HCT116 (cell line): Measurements from ENCODE around the gene AACS. TPM values are rescaled to one million over a fixed set of nuclear protein-coding genes. Genes with fewer than 3 reads are reported as not detected.
A peak's percentile ranks its signal among the peaks of the same experiment; 100 is the strongest.

ENCODE experiments used
- ATAC-seq: fragments of 200-7000 bp; cut with Tn5 transposase; 2 replicates; pipeline ENCODE4 v1.9.1; 2020; ENCODE audit warnings: mild to moderate bottlenecking, moderate library complexity
- BruUV-seq: library from RNA; stranded (reverse); fragments of 400-500 nt; replicated peaks from 2 replicates; lab custom pipeline; 2021; lab: Mats Ljungman, UMichigan
- CTCF ChIA-PET: fragments of 300-600 bp; sonication (Branson Sonifier 250); formaldehyde crosslinking; loops from one replicate; lab custom pipeline; 2021; ENCODE audit warnings: antibody characterized with exemption; lab: Charles Lee
- POLR2A ChIA-PET: fragments of 300-600, 350-600 bp; sonication (Branson Sonifier 250); formaldehyde crosslinking; loops from one replicate; lab custom pipeline; 2021; ENCODE audit warnings: antibody characterized with exemption; lab: Charles Lee
- RAD21 ChIA-PET, 2 experiments: fragments of 300-600 bp; sonication (Branson Sonifier 250); formaldehyde crosslinking; loops; one replicate each; lab custom pipeline; 2023; ENCODE audit warnings: low total read pairs in 2 of 2; ENCODE audit not compliant: uncharacterized antibody in 2 of 2, unreplicated experiment in 2 of 2, low non-redundant PET in 1 of 2; lab: Charles Lee
- DNase-seq: peaks from one replicate; pipeline ENCODE4 v3.0.0-alpha.2; 2010; ENCODE audit warnings: low read depth, low spot score
- H2AFZ ChIP-seq: fragments of 200-600 bp; shearing (Covaris generic), sonication (generic); 2 replicates; pipeline ENCODE4 v1.6.1; 2017; ENCODE audit warnings: low read depth, mixed run types, mixed read lengths, antibody characterized with exemption, low read length; ENCODE audit not compliant: poor library complexity, severe bottlenecking
- H3K27ac ChIP-seq: 2 replicates; pipeline ENCODE4 v1.5.1; 2012; ENCODE audit warnings: low read depth, low read length
- H3K27me3 ChIP-seq: fragments of 200-600 bp; sonication (generic); 2 replicates; pipeline ENCODE4 v1.6.1; 2016; ENCODE audit warnings: mixed run types, low read length, mixed read lengths; ENCODE audit not compliant: insufficient read depth
- H3K36me3 ChIP-seq, 2 experiments: fragments of 200-500 bp in 1 of 2; fragments of 200-600 bp in 1 of 2; sonication (Bioruptor generic) in 1 of 2; sonication (generic) in 1 of 2; 2 replicates each; pipeline versions ENCODE4 v1.5.1 to v1.6.1; 2014 to 2016; ENCODE audit warnings: low read length in 2 of 2, inconsistent platforms in 1 of 2, mixed read lengths in 1 of 2, mixed run types in 1 of 2; ENCODE audit not compliant: insufficient read depth in 2 of 2, control insufficient read depth in 1 of 2
- H3K4me1 ChIP-seq, 2 experiments: fragments of 200-600 bp in 1 of 2; sonication (generic) in 1 of 2; 2 replicates each; pipeline versions ENCODE4 v1.5.1 to v1.6.1; 2012 to 2017; ENCODE audit warnings: low read length in 2 of 2, inconsistent platforms in 1 of 2, mild to moderate bottlenecking in 1 of 2, mixed read lengths in 1 of 2, mixed run types in 1 of 2, moderate library complexity in 1 of 2; ENCODE audit not compliant: insufficient read depth in 2 of 2, control insufficient read depth in 1 of 2
- H3K4me2 ChIP-seq: fragments of 200-600 bp; sonication (generic); 2 replicates; pipeline ENCODE4 v1.6.1; 2017; ENCODE audit warnings: mixed run types, low read length, mixed read lengths
- H3K4me3 ChIP-seq, 2 experiments: fragments of 200-600 bp in 1 of 2; sonication (generic) in 1 of 2; replicated peaks in 1 of 2; 2 replicates each; pipeline ENCODE4 v1.5.1; 2011 to 2016; ENCODE audit warnings: low read length in 2 of 2, control low read depth in 1 of 2, low read depth in 1 of 2, mild to moderate bottlenecking in 1 of 2, mixed read lengths in 1 of 2, mixed run types in 1 of 2
- H3K79me2 ChIP-seq: fragments of 200-600 bp; sonication (generic); 2 replicates; pipeline ENCODE4 v1.6.1; 2017; ENCODE audit warnings: mild to moderate bottlenecking, mixed run types, low read length, moderate library complexity, mixed read lengths; ENCODE audit not compliant: insufficient read depth
- H3K9ac ChIP-seq: fragments of 200-600 bp; sonication (generic); 2 replicates; pipeline ENCODE4 v1.6.1; 2016; ENCODE audit warnings: low read length, mixed read lengths
- H3K9me2 ChIP-seq: fragments of 200-600 bp; sonication (generic), shearing (Covaris generic); 2 replicates; pipeline ENCODE4 v1.6.1; 2017; ENCODE audit warnings: mixed run types, mild to moderate bottlenecking, moderate library complexity; ENCODE audit not compliant: insufficient read depth
- H3K9me3 ChIP-seq, 2 experiments: fragments of 200-500 bp in 1 of 2; fragments of 200-600 bp in 1 of 2; sonication (Bioruptor generic) in 1 of 2; sonication (generic) in 1 of 2; 2 replicates each; pipeline ENCODE4 v1.6.1; 2014 to 2017; ENCODE audit warnings: low read length in 2 of 2, mixed read lengths in 2 of 2, inconsistent platforms in 1 of 2, low read depth in 1 of 2, mild to moderate bottlenecking in 1 of 2, mixed run types in 1 of 2, moderate library complexity in 1 of 2; ENCODE audit not compliant: control insufficient read depth in 1 of 2, insufficient read depth in 1 of 2
- H4K20me1 ChIP-seq: fragments of 200-600 bp; sonication (generic), shearing (Covaris generic); 2 replicates; pipeline ENCODE4 v1.6.1; 2017; ENCODE audit warnings: mixed run types, mild to moderate bottlenecking, moderate library complexity; ENCODE audit not compliant: insufficient read depth
- ATF3 ChIP-seq: IDR thresholded peaks from 2 replicates; pipeline ENCODE4 v1.6.1; 2012
- CEBPB ChIP-seq: IDR thresholded peaks from 2 replicates; pipeline ENCODE4 v1.6.1; 2012; ENCODE audit warnings: low read depth
- EGR1 ChIP-seq: IDR thresholded peaks from 2 replicates; pipeline ENCODE4 v1.6.1; 2012; ENCODE audit warnings: low read depth
- ELF1 ChIP-seq: IDR thresholded peaks from 2 replicates; pipeline ENCODE4 v1.6.1; 2012; ENCODE audit warnings: low read depth, borderline replicate concordance
- EZH2 ChIP-seq: fragments of 200-600 bp; sonication (generic); IDR thresholded peaks from 2 replicates; pipeline ENCODE4 v1.6.1; 2017; ENCODE audit warnings: antibody characterized with exemption, mixed run types
- EZH2phosphoT487 ChIP-seq: fragments of 200-600 bp; IDR thresholded peaks from 2 replicates; pipeline ENCODE4 v1.6.1; 2018; ENCODE audit warnings: antibody characterized with exemption, borderline replicate concordance
- FOSL1 ChIP-seq: IDR thresholded peaks from 2 replicates; pipeline ENCODE4 v1.6.1; 2012; ENCODE audit warnings: low read depth
- JUND ChIP-seq: IDR thresholded peaks from 2 replicates; pipeline ENCODE4 v1.6.1; 2012
- POLR2A ChIP-seq: IDR thresholded peaks from 2 replicates; pipeline ENCODE4 v1.7.0; 2011; ENCODE audit warnings: borderline replicate concordance; ENCODE audit not compliant: insufficient read depth, insufficient read length; ENCODE audit errors: extremely low read depth
- RAD21 ChIP-seq: IDR thresholded peaks from 2 replicates; pipeline ENCODE4 v1.6.1; 2012; ENCODE audit warnings: low read depth, mild to moderate bottlenecking
- SIN3A ChIP-seq: IDR thresholded peaks from 2 replicates; pipeline ENCODE4 v1.6.1; 2012; ENCODE audit warnings: low read depth
- SP1 ChIP-seq: IDR thresholded peaks from 2 replicates; pipeline ENCODE4 v1.6.1; 2012; ENCODE audit warnings: low read depth
- TCF7L2 ChIP-seq: IDR thresholded peaks from 2 replicates; pipeline ENCODE4 v1.7.0; 2011; ENCODE audit warnings: borderline replicate concordance, inconsistent platforms; ENCODE audit not compliant: insufficient read depth, insufficient read length; ENCODE audit errors: extremely low read depth
- ZFX ChIP-seq: fragments of 450-650 bp; IDR thresholded peaks from 2 replicates; pipeline ENCODE4 v1.6.1; 2017
- ZNF274 ChIP-seq: fragments of 200-500 bp; sonication (Bioruptor generic); IDR thresholded peaks from 2 replicates; pipeline ENCODE4 v1.6.1; 2014; ENCODE audit warnings: mild to moderate bottlenecking, low read depth, low read length, inconsistent platforms
- intact Hi-C: fragments of 100-400 bp; cut with micrococcal nuclease; formaldehyde crosslinking; loops from 2 replicates; pipeline ENCODE4 v1.10.0; 2022
- total RNA-seq: library from RNA; stranded (reverse); gene quantifications from one replicate; pipeline ENCODE4 v1.2.1, GENCODE V29; 2021; ENCODE audit not compliant: unreplicated experiment
- TF ChIP-seq, protein P1 (sequence below): IDR thresholded peaks from 2 replicates; pipeline ENCODE4 v1.6.1; 2012
- TF ChIP-seq, protein P2 (sequence below): IDR thresholded peaks from 2 replicates; pipeline ENCODE4 v1.6.1; 2012; ENCODE audit warnings: low read depth
- TF ChIP-seq, protein P3 (sequence below), 3 experiments: fragments of 200-600 bp in 1 of 3; sonication (generic) in 1 of 3; IDR thresholded peaks in 2 of 3; conservative IDR thresholded peaks in 1 of 3; 2 replicates each; pipeline ENCODE4 v1.5.1; 2012 to 2017; ENCODE audit warnings: low read depth in 2 of 3, low read length in 2 of 3, antibody characterized with exemption in 1 of 3, borderline replicate concordance in 1 of 3, control low read depth in 1 of 3, mild to moderate bottlenecking in 1 of 3, mixed read lengths in 1 of 3, mixed run types in 1 of 3, moderate library complexity in 1 of 3; ENCODE audit not compliant: insufficient read depth in 1 of 3

AACS gene
- total RNA-seq, 1 experiment from 2014 or later = 16.0 TPM

- CTCF ChIA-PET = no interaction called here
- ATAC-seq = peak; percentile 48
Observed at GRCh38 chr12:125151284-125151683, 86.0 kb downstream of the AACS start.

DNA sequence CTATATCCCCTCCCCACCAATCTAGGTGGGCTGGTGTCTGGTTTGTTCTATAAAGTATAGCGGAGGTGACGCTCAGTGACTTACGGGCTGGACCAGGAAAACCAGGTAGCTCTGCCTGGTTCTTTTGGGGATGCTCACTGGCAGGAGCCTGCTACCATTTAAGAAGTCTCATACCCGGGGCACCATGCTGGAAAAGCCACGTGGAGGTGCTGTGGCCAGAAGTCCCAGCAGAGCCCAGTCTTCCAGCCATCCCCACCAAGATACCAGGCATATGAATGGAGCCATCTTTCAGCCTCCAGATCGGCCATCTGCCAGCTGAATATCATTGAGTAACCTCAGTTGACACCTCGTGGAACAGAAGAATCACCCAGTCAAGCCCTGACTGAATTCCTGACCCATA lies 87.2 kb downstream of the AACS start:
- intact Hi-C loops = no loop called here
- Histone ChIP-seq H3K4me1 (no peaks in the 10 kb centered on the region), H3K79me2 (no peaks in the 10 kb centered on the region), H3K9me2 (no peaks in the 10 kb centered on the region), H4K20me1 (no peaks in the 10 kb centered on the region), H3K9me3 (no peaks in the 10 kb centered on the region), H3K4me3 (no peak overlapping the region), H3K36me3 (no peaks in the 10 kb centered on the region), H3K27ac (no peak overlapping the region), H3K4me2 (no peak overlapping the region), H3K27me3 (no peaks in the 10 kb centered on the region), H3K9ac (no peak overlapping the region), H2AFZ (no peak overlapping the region)
- no peak for ATAC-seq
- ChIA-PET POLR2A (no interaction called here), CTCF (no interaction called here), RAD21 (no interaction called here)
- DNase-seq = no peak
- BruUV-seq = no TSS peak
- no peak for TF ChIP-seq EGR1
- TF ChIP-seq ATF3 = no peak
- no peak for TF ChIP-seq JUND
- TF ChIP-seq, protein P1, sequence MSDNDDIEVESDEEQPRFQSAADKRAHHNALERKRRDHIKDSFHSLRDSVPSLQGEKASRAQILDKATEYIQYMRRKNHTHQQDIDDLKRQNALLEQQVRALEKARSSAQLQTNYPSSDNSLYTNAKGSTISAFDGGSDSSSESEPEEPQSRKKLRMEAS = no peak
- TF ChIP-seq ZFX = no peak
- TF ChIP-seq TCF7L2 = no peak
- TF ChIP-seq ELF1 = no peak
- TF ChIP-seq, protein P2, sequence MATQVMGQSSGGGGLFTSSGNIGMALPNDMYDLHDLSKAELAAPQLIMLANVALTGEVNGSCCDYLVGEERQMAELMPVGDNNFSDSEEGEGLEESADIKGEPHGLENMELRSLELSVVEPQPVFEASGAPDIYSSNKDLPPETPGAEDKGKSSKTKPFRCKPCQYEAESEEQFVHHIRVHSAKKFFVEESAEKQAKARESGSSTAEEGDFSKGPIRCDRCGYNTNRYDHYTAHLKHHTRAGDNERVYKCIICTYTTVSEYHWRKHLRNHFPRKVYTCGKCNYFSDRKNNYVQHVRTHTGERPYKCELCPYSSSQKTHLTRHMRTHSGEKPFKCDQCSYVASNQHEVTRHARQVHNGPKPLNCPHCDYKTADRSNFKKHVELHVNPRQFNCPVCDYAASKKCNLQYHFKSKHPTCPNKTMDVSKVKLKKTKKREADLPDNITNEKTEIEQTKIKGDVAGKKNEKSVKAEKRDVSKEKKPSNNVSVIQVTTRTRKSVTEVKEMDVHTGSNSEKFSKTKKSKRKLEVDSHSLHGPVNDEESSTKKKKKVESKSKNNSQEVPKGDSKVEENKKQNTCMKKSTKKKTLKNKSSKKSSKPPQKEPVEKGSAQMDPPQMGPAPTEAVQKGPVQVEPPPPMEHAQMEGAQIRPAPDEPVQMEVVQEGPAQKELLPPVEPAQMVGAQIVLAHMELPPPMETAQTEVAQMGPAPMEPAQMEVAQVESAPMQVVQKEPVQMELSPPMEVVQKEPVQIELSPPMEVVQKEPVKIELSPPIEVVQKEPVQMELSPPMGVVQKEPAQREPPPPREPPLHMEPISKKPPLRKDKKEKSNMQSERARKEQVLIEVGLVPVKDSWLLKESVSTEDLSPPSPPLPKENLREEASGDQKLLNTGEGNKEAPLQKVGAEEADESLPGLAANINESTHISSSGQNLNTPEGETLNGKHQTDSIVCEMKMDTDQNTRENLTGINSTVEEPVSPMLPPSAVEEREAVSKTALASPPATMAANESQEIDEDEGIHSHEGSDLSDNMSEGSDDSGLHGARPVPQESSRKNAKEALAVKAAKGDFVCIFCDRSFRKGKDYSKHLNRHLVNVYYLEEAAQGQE = no peak
- no peak for TF ChIP-seq FOSL1
- TF ChIP-seq CEBPB = no peak
- TF ChIP-seq SIN3A = no peak
- no peak for TF ChIP-seq EZH2
- TF ChIP-seq ZNF274 = no peak
- TF ChIP-seq EZH2phosphoT487 = no peak
- TF ChIP-seq RAD21 = no peak
- no peak for TF ChIP-seq SP1
- no peak for TF ChIP-seq POLR2A
- TF ChIP-seq, protein P3, sequence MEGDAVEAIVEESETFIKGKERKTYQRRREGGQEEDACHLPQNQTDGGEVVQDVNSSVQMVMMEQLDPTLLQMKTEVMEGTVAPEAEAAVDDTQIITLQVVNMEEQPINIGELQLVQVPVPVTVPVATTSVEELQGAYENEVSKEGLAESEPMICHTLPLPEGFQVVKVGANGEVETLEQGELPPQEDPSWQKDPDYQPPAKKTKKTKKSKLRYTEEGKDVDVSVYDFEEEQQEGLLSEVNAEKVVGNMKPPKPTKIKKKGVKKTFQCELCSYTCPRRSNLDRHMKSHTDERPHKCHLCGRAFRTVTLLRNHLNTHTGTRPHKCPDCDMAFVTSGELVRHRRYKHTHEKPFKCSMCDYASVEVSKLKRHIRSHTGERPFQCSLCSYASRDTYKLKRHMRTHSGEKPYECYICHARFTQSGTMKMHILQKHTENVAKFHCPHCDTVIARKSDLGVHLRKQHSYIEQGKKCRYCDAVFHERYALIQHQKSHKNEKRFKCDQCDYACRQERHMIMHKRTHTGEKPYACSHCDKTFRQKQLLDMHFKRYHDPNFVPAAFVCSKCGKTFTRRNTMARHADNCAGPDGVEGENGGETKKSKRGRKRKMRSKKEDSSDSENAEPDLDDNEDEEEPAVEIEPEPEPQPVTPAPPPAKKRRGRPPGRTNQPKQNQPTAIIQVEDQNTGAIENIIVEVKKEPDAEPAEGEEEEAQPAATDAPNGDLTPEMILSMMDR (IDR thresholded peaks at IDR 0.05 in 2 of 3, conservative IDR thresholded peaks at IDR 0.05 in 1 of 3; ENCODE audit: borderline replicate concordance in 1 of 3, insufficient read depth in 1 of 3, low read depth in 2 of 3, low read length in 2 of 3) = no peak

More at GRCh38 chr12:125151284-125151683, 86.0 kb downstream of the AACS start:
- Histone ChIP-seq H3K79me2 (no peaks in the 10 kb centered on the region), H3K9me2 (no peaks in the 10 kb centered on the region), H3K4me1 (no peaks in the 10 kb centered on the region), H3K9me3 (no peaks in the 10 kb centered on the region), H3K27me3 (no peaks in the 10 kb centered on the region), H4K20me1 (no peaks in the 10 kb centered on the region), H2AFZ (no peak overlapping the region), H3K36me3 (no peaks in the 10 kb centered on the region), H3K27ac (no peak overlapping the region), H3K9ac (no peak overlapping the region), H3K4me3 (no peak overlapping the region), H3K4me2 (no peak overlapping the region)
- no peak for TF ChIP-seq RAD21
- intact Hi-C loops = no loop called here
- POLR2A ChIA-PET = no interaction called here
- no peak for DNase-seq
- RAD21 ChIA-PET = no interaction called here
- no TSS peak for BruUV-seq
